OCI-LY1 (cell line): ENCODE measurements around the gene CADM1.

Experiments
- EZH2 ChIP-seq: fragments of 200-600 bp; sonication (generic), shearing (Covaris generic); IDR thresholded peaks from 2 replicates; pipeline ENCODE4 v1.8.0; 2017; ENCODE audit warnings: borderline replicate concordance, mixed run types, mild to moderate bottlenecking, antibody characterized with exemption, low read length, moderate library complexity, mixed read lengths
- TF ChIP-seq, protein P1 (sequence below): fragments of 200-600 bp; sonication (generic), shearing (Covaris generic); IDR thresholded peaks from 2 replicates; pipeline ENCODE4 v1.5.1; 2017; ENCODE audit warnings: mild to moderate bottlenecking, antibody characterized with exemption, low read length, moderate library complexity, mixed read lengths

DNA sequence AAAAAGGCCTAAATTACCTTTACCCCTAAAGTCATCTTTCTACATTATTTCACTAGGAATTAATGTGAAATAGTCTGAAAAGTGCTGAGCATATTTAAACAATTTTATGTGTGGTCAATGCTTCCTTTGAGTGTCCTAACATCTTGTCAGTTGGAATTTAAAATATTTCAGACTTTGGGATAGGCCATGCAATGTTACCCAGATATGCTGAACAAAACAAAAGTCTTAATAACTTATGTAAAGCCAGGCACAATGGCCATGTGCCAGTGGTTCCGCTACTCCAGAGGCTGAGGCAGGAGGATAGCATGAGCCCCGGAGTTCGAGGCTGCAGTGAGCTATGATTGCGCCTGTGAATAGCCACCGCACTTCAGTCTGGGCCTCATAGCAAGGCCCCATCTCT, 137.4 kb downstream of the CADM1 start:
- TF ChIP-seq, protein P1, sequence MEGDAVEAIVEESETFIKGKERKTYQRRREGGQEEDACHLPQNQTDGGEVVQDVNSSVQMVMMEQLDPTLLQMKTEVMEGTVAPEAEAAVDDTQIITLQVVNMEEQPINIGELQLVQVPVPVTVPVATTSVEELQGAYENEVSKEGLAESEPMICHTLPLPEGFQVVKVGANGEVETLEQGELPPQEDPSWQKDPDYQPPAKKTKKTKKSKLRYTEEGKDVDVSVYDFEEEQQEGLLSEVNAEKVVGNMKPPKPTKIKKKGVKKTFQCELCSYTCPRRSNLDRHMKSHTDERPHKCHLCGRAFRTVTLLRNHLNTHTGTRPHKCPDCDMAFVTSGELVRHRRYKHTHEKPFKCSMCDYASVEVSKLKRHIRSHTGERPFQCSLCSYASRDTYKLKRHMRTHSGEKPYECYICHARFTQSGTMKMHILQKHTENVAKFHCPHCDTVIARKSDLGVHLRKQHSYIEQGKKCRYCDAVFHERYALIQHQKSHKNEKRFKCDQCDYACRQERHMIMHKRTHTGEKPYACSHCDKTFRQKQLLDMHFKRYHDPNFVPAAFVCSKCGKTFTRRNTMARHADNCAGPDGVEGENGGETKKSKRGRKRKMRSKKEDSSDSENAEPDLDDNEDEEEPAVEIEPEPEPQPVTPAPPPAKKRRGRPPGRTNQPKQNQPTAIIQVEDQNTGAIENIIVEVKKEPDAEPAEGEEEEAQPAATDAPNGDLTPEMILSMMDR: no peak
- no peak for TF ChIP-seq EZH2
